WTC11 (cell line): Measurements from ENCODE around the gene SDF2L1. TPM values are rescaled to one million over a fixed set of nuclear protein-coding genes. Genes with fewer than 3 reads are reported as not detected.
"Not testable (repeated sequence)": the region's sequence is repeated elsewhere in the genome, so short reads cannot be mapped to it uniquely, and the experiment has no call there.

Source experiments
- ATAC-seq: fragments of 200-7000 bp; cut with Tn5 transposase; 2 replicates; pipeline ENCODE4 v1.10.0; 2021; ENCODE audit warnings: mild to moderate bottlenecking, moderate library complexity
- CTCF ChIA-PET: fragments of 300-600 bp; sonication (Branson Sonifier 250); formaldehyde crosslinking; loops from one replicate; lab custom pipeline; 2021; ENCODE audit warnings: antibody characterized with exemption; lab: Charles Lee
- POLR2A ChIA-PET: fragments of 350-600 bp; sonication (Branson Sonifier 250); formaldehyde crosslinking; loops from one replicate; lab custom pipeline; 2021; ENCODE audit warnings: antibody characterized with exemption; lab: Charles Lee
- DNase-seq: peaks from one replicate; pipeline ENCODE4 v3.0.0; 2021; ENCODE audit warnings: low spot score
- H3K27ac Mint-ChIP-seq: 2 replicates; pipeline ENCODE4 v1.8.0; 2021; ENCODE audit warnings: mixed read lengths
- H3K27me3 Mint-ChIP-seq: 2 replicates; pipeline ENCODE4 v1.8.0; 2021; ENCODE audit warnings: low read depth, mild to moderate bottlenecking, moderate library complexity, mixed read lengths
- H3K36me3 Mint-ChIP-seq: 2 replicates; pipeline ENCODE4 v1.8.0; 2021; ENCODE audit warnings: mixed read lengths
- H3K4me1 Mint-ChIP-seq: 2 replicates; pipeline ENCODE4 v1.8.0; 2022; ENCODE audit warnings: mixed read lengths
- H3K4me3 Mint-ChIP-seq: 2 replicates; pipeline ENCODE4 v1.8.0; 2021; ENCODE audit warnings: mild to moderate bottlenecking, moderate library complexity, mixed read lengths
- H3K9me3 Mint-ChIP-seq: 2 replicates; pipeline ENCODE4 v1.8.0; 2021; ENCODE audit warnings: mixed read lengths
- AR ChIP-seq: fragments of 250-450 bp; sonication (Bioruptor Pico); IDR thresholded peaks from 2 replicates; pipeline ENCODE4 v1.9.0; 2021; ENCODE audit warnings: mild to moderate bottlenecking
- CBFB ChIP-seq: sonication (generic); formaldehyde crosslinking; IDR thresholded peaks from 2 replicates; pipeline ENCODE4 v1.8.1; 2022; ENCODE audit warnings: mild to moderate bottlenecking, low read depth, missing genetic modification reagents
- ERG ChIP-seq: fragments of 250-450 bp; sonication (Bioruptor Pico); IDR thresholded peaks from 2 replicates; pipeline ENCODE4 v1.8.0; 2021; ENCODE audit warnings: mild to moderate bottlenecking
- ESRRA ChIP-seq: sonication (generic); formaldehyde crosslinking; IDR thresholded peaks from 2 replicates; pipeline ENCODE4 v1.8.1; 2022; ENCODE audit warnings: mild to moderate bottlenecking, missing genetic modification reagents, borderline replicate concordance
- GRHL2 ChIP-seq: fragments of 250-450 bp; sonication (Bioruptor Pico); IDR thresholded peaks from 2 replicates; pipeline ENCODE4 v1.8.0; 2022; ENCODE audit warnings: mild to moderate bottlenecking, moderate library complexity; ENCODE audit not compliant: insufficient replicate concordance, severe bottlenecking
- IRF2 ChIP-seq: sonication (generic); formaldehyde crosslinking; IDR thresholded peaks from 2 replicates; pipeline ENCODE4 v1.8.0; 2022; ENCODE audit warnings: low read depth, missing genetic modification reagents, borderline replicate concordance
- JAZF1 ChIP-seq: fragments of 250-450 bp; sonication (Bioruptor Pico); IDR thresholded peaks from 2 replicates; pipeline ENCODE4 v1.9.0; 2021; ENCODE audit warnings: moderate library complexity, mild to moderate bottlenecking, inconsistent platforms
- MAX ChIP-seq: sonication (generic); formaldehyde crosslinking; IDR thresholded peaks from 2 replicates; pipeline ENCODE4 v1.8.0; 2022; ENCODE audit warnings: mild to moderate bottlenecking, missing genetic modification reagents
- MLX ChIP-seq: sonication (generic); formaldehyde crosslinking; IDR thresholded peaks from 2 replicates; pipeline ENCODE4 v1.8.1; 2023; ENCODE audit warnings: mild to moderate bottlenecking, missing genetic modification reagents, moderate library complexity
- NFE2L1 ChIP-seq: sonication (generic); formaldehyde crosslinking; IDR thresholded peaks from 2 replicates; pipeline ENCODE4 v1.8.1; 2023; ENCODE audit warnings: missing genetic modification reagents
- NR3C1 ChIP-seq: sonication (generic); formaldehyde crosslinking; conservative IDR thresholded peaks from 2 replicates; pipeline ENCODE4 v1.8.1; 2023; ENCODE audit warnings: low read depth, mild to moderate bottlenecking, missing genetic modification reagents
- OVOL2 ChIP-seq: fragments of 250-450 bp; sonication (Bioruptor Pico); IDR thresholded peaks from 2 replicates; pipeline ENCODE4 v1.9.0; 2021; ENCODE audit warnings: mild to moderate bottlenecking, borderline replicate concordance
- RELA ChIP-seq: sonication (generic); formaldehyde crosslinking; IDR thresholded peaks from 2 replicates; pipeline ENCODE4 v1.8.1; 2022; ENCODE audit warnings: missing genetic modification reagents, mild to moderate bottlenecking, borderline replicate concordance
- SMAD3 ChIP-seq: sonication (generic); formaldehyde crosslinking; IDR thresholded peaks from 2 replicates; pipeline ENCODE4 v1.8.0; 2022; ENCODE audit warnings: missing genetic modification reagents, mild to moderate bottlenecking, borderline replicate concordance
- SMAD4 ChIP-seq: sonication (generic); formaldehyde crosslinking; IDR thresholded peaks from 2 replicates; pipeline ENCODE4 v1.8.0; 2022; ENCODE audit warnings: mild to moderate bottlenecking, missing genetic modification reagents
- ZNF219 ChIP-seq: sonication (generic); formaldehyde crosslinking; IDR thresholded peaks from 2 replicates; pipeline ENCODE4 v1.8.0; 2023; ENCODE audit warnings: missing genetic modification reagents, mild to moderate bottlenecking, borderline replicate concordance
- ZNF263 ChIP-seq: sonication (generic); formaldehyde crosslinking; IDR thresholded peaks from 2 replicates; pipeline ENCODE4 v1.8.1; 2022; ENCODE audit warnings: low read depth, mild to moderate bottlenecking, moderate library complexity, missing genetic modification reagents
- total RNA-seq: library from RNA; stranded (reverse); gene quantifications from 3 replicates; pipeline ENCODE4 v1.2.3, GENCODE V29; 2021
- TF ChIP-seq, protein P1 (sequence below): sonication (generic); formaldehyde crosslinking; IDR thresholded peaks from 2 replicates; pipeline ENCODE4 v1.8.1; 2022; ENCODE audit warnings: mild to moderate bottlenecking, moderate library complexity, missing genetic modification reagents
- TF ChIP-seq, protein P2 (sequence below): sonication (generic); formaldehyde crosslinking; IDR thresholded peaks from 2 replicates; pipeline ENCODE4 v1.8.1; 2022; ENCODE audit warnings: low read depth, missing genetic modification reagents, borderline replicate concordance
- TF ChIP-seq, protein P3 (sequence below): sonication (generic); formaldehyde crosslinking; IDR thresholded peaks from 2 replicates; pipeline ENCODE4 v1.8.0; 2022; ENCODE audit warnings: mild to moderate bottlenecking, missing genetic modification reagents

SDF2L1 gene
- total RNA-seq, 1 experiment from 2014 or later, result 73.6 TPM

DNA sequence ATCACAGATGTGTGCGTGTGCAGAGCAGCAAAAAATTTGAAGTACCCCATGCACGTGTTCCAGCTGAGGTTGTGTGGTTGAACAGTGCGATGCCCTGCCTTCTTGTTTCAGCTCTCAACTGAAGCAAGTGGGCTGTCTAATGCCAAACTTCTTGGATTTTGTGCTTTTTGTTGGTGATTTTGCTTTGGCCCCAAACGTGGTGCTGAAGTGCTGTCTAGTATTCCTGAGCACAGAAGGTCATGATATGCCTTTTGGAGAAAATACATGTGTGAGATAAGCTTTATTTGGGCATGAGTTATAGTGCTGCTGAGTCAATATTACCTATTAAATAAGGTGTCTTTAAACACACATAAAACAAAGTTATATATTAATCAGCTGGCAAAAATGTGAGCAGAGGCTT is 26.4 kb upstream of the SDF2L1 start:
- Mint-ChIP-seq H3K27me3 (no peaks in the 10 kb centered on the region), H3K4me3 (no peak overlapping the region), H3K9me3 (no peaks in the 10 kb centered on the region), H3K27ac (no peak overlapping the region), H3K4me1 (0 out of 2 replicates have a peak, but pooled peaks cover 4% of the 10 kb centered on the region), H3K36me3 (peaks cover 38% of the 10 kb centered on the region)
- DNase-seq (no peak), ATAC-seq (no peak)
- ChIA-PET CTCF (interaction anchor here (0.6 to 4.0 kb wide), 3 partner anchors 13 to 29 kb away, joined by 4 to 20 read pairs (median 20); partner anchors contain the start of genes SDF2L1 and YDJC), POLR2A (no interaction called here)
- no peak for TF ChIP-seq SMAD3
- no peak for TF ChIP-seq JAZF1
- no peak for TF ChIP-seq RELA (CRISPR knock-in tag)
- TF ChIP-seq ZNF219 (CRISPR knock-in tag), result no peak
- TF ChIP-seq, protein P1, sequence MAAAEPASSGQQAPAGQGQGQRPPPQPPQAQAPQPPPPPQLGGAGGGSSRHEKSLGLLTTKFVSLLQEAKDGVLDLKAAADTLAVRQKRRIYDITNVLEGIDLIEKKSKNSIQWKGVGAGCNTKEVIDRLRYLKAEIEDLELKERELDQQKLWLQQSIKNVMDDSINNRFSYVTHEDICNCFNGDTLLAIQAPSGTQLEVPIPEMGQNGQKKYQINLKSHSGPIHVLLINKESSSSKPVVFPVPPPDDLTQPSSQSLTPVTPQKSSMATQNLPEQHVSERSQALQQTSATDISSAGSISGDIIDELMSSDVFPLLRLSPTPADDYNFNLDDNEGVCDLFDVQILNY (CRISPR knock-in tag), result no peak
- TF ChIP-seq IRF2 (CRISPR knock-in tag), result no peak
- TF ChIP-seq, protein P2, sequence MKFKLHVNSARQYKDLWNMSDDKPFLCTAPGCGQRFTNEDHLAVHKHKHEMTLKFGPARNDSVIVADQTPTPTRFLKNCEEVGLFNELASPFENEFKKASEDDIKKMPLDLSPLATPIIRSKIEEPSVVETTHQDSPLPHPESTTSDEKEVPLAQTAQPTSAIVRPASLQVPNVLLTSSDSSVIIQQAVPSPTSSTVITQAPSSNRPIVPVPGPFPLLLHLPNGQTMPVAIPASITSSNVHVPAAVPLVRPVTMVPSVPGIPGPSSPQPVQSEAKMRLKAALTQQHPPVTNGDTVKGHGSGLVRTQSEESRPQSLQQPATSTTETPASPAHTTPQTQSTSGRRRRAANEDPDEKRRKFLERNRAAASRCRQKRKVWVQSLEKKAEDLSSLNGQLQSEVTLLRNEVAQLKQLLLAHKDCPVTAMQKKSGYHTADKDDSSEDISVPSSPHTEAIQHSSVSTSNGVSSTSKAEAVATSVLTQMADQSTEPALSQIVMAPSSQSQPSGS (CRISPR knock-in tag), result no peak
- TF ChIP-seq NFE2L1 (CRISPR knock-in tag), result no peak
- TF ChIP-seq SMAD4 (CRISPR knock-in tag), result no peak
- no peak for TF ChIP-seq AR
- no peak for TF ChIP-seq NR3C1 (CRISPR knock-in tag)
- TF ChIP-seq, protein P3, sequence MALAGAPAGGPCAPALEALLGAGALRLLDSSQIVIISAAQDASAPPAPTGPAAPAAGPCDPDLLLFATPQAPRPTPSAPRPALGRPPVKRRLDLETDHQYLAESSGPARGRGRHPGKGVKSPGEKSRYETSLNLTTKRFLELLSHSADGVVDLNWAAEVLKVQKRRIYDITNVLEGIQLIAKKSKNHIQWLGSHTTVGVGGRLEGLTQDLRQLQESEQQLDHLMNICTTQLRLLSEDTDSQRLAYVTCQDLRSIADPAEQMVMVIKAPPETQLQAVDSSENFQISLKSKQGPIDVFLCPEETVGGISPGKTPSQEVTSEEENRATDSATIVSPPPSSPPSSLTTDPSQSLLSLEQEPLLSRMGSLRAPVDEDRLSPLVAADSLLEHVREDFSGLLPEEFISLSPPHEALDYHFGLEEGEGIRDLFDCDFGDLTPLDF (CRISPR knock-in tag), result no peak
- TF ChIP-seq MLX (CRISPR knock-in tag), result no peak
- TF ChIP-seq GRHL2 (CRISPR knock-in tag), result no peak
- no peak for TF ChIP-seq OVOL2 (CRISPR knock-in tag)
- no peak for TF ChIP-seq MAX (CRISPR knock-in tag)
- TF ChIP-seq ESRRA, result no peak
- no peak for TF ChIP-seq ZNF263 (CRISPR knock-in tag)
- TF ChIP-seq CBFB, result no peak
- no peak for TF ChIP-seq ERG

- DNase-seq, H3K9me3 Mint-ChIP-seq, H3K27me3 Mint-ChIP-seq, ATAC-seq, H3K4me3 Mint-ChIP-seq, POLR2A ChIA-PET, H3K4me1 Mint-ChIP-seq, H3K27ac Mint-ChIP-seq: not testable (repeated sequence)
- CTCF ChIA-PET, result interaction anchor here (0.7 to 4.0 kb wide), 4 partner anchors 12 to 30 kb away, joined by 3 to 20 read pairs (median 12); partner anchors contain the start of genes SDF2L1 and YDJC
- peaks cover 26% of the 10 kb centered on the region for H3K36me3 Mint-ChIP-seq
These were observed 24.8 kb upstream of the SDF2L1 start for GRCh38 chr22:21617337-21617736.
